HepG2 (cell line): ENCODE measurements around the gene ERVH48-1. TPM values are rescaled to one million over a fixed set of nuclear protein-coding genes. Genes with fewer than 3 reads are reported as not detected.

Experiments
- ATF5 ChIP-seq: sonication (generic); formaldehyde crosslinking; IDR thresholded peaks from 2 replicates; pipeline ENCODE4 v1.4.0; 2020; ENCODE audit warnings: mild to moderate bottlenecking, low read depth, missing genetic modification reagents
- CSRNP1 ChIP-seq: sonication (generic); formaldehyde crosslinking; IDR thresholded peaks from 2 replicates; pipeline ENCODE4 v1.8.1; 2023; ENCODE audit warnings: mild to moderate bottlenecking, missing genetic modification reagents
- DDIT3 ChIP-seq: sonication (generic); formaldehyde crosslinking; IDR thresholded peaks from 2 replicates; pipeline ENCODE4 v1.4.0; 2020; ENCODE audit warnings: mild to moderate bottlenecking, missing genetic modification reagents
- HMGXB4 ChIP-seq, 2 experiments: sonication (generic) in 1 of 2; formaldehyde crosslinking in 1 of 2; IDR thresholded peaks; 2 replicates each; pipeline versions ENCODE4 v1.4.0 to v1.6.1; 2018 to 2020; ENCODE audit warnings: missing genetic modification reagents in 2 of 2, borderline replicate concordance in 1 of 2, low read depth in 1 of 2, mild to moderate bottlenecking in 1 of 2, missing biosample characterization in 1 of 2
- HNRNPL ChIP-seq: fragments of 200-400 bp; formaldehyde crosslinking; IDR thresholded peaks from 2 replicates; pipeline ENCODE4 v1.6.1; 2017; ENCODE audit warnings: mild to moderate bottlenecking, low read depth, low read length
- HOXA5 ChIP-seq: sonication (generic); formaldehyde crosslinking; IDR thresholded peaks from 2 replicates; pipeline ENCODE4 v1.4.0; 2020; ENCODE audit warnings: missing genetic modification reagents
- NFE2L1 ChIP-seq: sonication (generic); formaldehyde crosslinking; IDR thresholded peaks from 2 replicates; pipeline ENCODE4 v1.4.0; 2020; ENCODE audit warnings: missing genetic modification reagents, mild to moderate bottlenecking, borderline replicate concordance
- NKX3-1 ChIP-seq: sonication (generic); formaldehyde crosslinking; IDR thresholded peaks from 2 replicates; pipeline ENCODE4 v1.5.0; 2020; ENCODE audit warnings: missing genetic modification reagents
- PHF8 ChIP-seq: sonication (generic); formaldehyde crosslinking; IDR thresholded peaks from 2 replicates; pipeline ENCODE4 v1.5.0; 2020; ENCODE audit warnings: missing genetic modification reagents
- POLR2AphosphoS5 ChIP-seq: IDR thresholded peaks from 2 replicates; pipeline ENCODE4 v1.6.1; 2012; ENCODE audit warnings: low read depth, low read length
- SMAD3 ChIP-seq: sonication (generic); formaldehyde crosslinking; IDR thresholded peaks from 2 replicates; pipeline ENCODE4 v1.4.0; 2020; ENCODE audit warnings: missing genetic modification reagents
- UBTF ChIP-seq: sonication (generic); formaldehyde crosslinking; IDR thresholded peaks from 2 replicates; pipeline ENCODE4 v1.4.0; 2020; ENCODE audit warnings: mild to moderate bottlenecking, missing genetic modification reagents
- USF2 ChIP-seq, 2 experiments: sonication (generic) in 1 of 2; formaldehyde crosslinking in 1 of 2; IDR thresholded peaks; 2 replicates each; pipeline versions ENCODE4 v1.5.1 to v1.6.1; 2011 to 2020; ENCODE audit warnings: borderline replicate concordance in 1 of 2, low read depth in 1 of 2, low read length in 1 of 2, mild to moderate bottlenecking in 1 of 2, missing genetic modification reagents in 1 of 2, moderate library complexity in 1 of 2
- ZFY ChIP-seq: sonication (generic); formaldehyde crosslinking; IDR thresholded peaks from 2 replicates; pipeline ENCODE4 v1.4.0; 2020; ENCODE audit warnings: missing genetic modification reagents
- ZKSCAN8 ChIP-seq: IDR thresholded peaks from 2 replicates; pipeline ENCODE4 v1.6.1; 2016; ENCODE audit warnings: borderline replicate concordance, missing genetic modification reagents, missing compliant biosample characterization
- ZMYM4 ChIP-seq: sonication (generic); formaldehyde crosslinking; IDR thresholded peaks from 2 replicates; pipeline ENCODE4 v1.8.1; 2023; ENCODE audit warnings: mild to moderate bottlenecking, missing genetic modification reagents
- ZNF598 ChIP-seq: sonication (generic); formaldehyde crosslinking; IDR thresholded peaks from 2 replicates; pipeline ENCODE4 v1.5.1; 2020; ENCODE audit warnings: mild to moderate bottlenecking, missing genetic modification reagents, borderline replicate concordance
- ZNF660 ChIP-seq: sonication (generic); formaldehyde crosslinking; IDR thresholded peaks from 2 replicates; pipeline ENCODE4 v1.5.1; 2020; ENCODE audit warnings: mild to moderate bottlenecking, low read depth, missing genetic modification reagents, borderline replicate concordance
- ZNF781 ChIP-seq: sonication (generic); formaldehyde crosslinking; IDR thresholded peaks from 2 replicates; pipeline ENCODE4 v1.5.1; 2020; ENCODE audit warnings: borderline replicate concordance, mild to moderate bottlenecking, missing genetic modification reagents; ENCODE audit errors: not compliant biosample characterization
- ZNF788 ChIP-seq: sonication (generic); formaldehyde crosslinking; IDR thresholded peaks from 2 replicates; pipeline ENCODE4 v1.5.0; 2020; ENCODE audit warnings: mild to moderate bottlenecking, missing genetic modification reagents, borderline replicate concordance
- polyA plus RNA-seq, 8 experiments: library from polyadenylated mRNA; depleted of rRNA in 3 of 8; stranded (reverse) in 7 of 8; unstranded in 1 of 8; fragments of >200 nt; fragmentation: Illumina TruSeq in 4 of 8; extraction: Trizol in 4 of 8; gene quantifications; 2 replicates each; pipeline versions ENCODE4 v1.2.1 to v1.2.3, GENCODE V29; 2011 to 2016; ENCODE audit warnings: low read depth in 4 of 8, missing spikeins in 1 of 8, mixed read lengths in 1 of 8; ENCODE audit not compliant: insufficient read depth in 1 of 8
- total RNA-seq, 5 experiments: library from RNA; depleted of rRNA; stranded (reverse); fragments of >200 nt; fragmentation: Illumina TruSeq; extraction: Trizol; gene quantifications; 2 replicates each; pipeline ENCODE4 v1.2.3, GENCODE V29; 2016; ENCODE audit warnings: low read depth in 1 of 5

ERVH48-1 gene
- total and polyA plus RNA-seq, 2 of the 13 experiments (the other 11 are each of a cell fraction or from before 2014, with no cell fraction given), result 1.8 TPM; not detected in 1

- no peak for TF ChIP-seq USF2 (IDR thresholded peaks at IDR 0.05; ENCODE audit: low read depth, low read length)
- TF ChIP-seq USF2 (CRISPR knock-in tag; IDR thresholded peaks at IDR 0.05; ENCODE audit: borderline replicate concordance), result no peak
- 0 out of 2 replicates have a peak, but pooled peaks have one; percentile 34 for TF ChIP-seq HNRNPL
- 0 out of 2 replicates have a peak, but pooled peaks have one; percentile 35 for TF ChIP-seq CSRNP1 (CRISPR knock-in tag)
- peak; percentile 34; the same call in 1 of the 2 replicates for TF ChIP-seq POLR2AphosphoS5
- TF ChIP-seq DDIT3, result no peak
- no peak for TF ChIP-seq ZNF788 (CRISPR knock-in tag)
- no peak for TF ChIP-seq NKX3-1
- no peak for TF ChIP-seq HMGXB4 (CRISPR knock-in tag; IDR thresholded peaks at IDR 0.05; ENCODE audit: borderline replicate concordance in 1 of 2, low read depth in 1 of 2)
- TF ChIP-seq SMAD3, result no peak
- no peak for TF ChIP-seq ZNF598 (CRISPR knock-in tag)
- TF ChIP-seq UBTF, result peak; percentile 44; the same call in 1 of the 2 replicates
- no peak for TF ChIP-seq ZMYM4
- no peak for TF ChIP-seq NFE2L1 (CRISPR knock-in tag)
- peak; percentile 43; the same call in 1 of the 2 replicates for TF ChIP-seq PHF8 (CRISPR knock-in tag)
- peak; percentile 59 for TF ChIP-seq ZFY (CRISPR knock-in tag)
- no peak for TF ChIP-seq ZNF660 (CRISPR knock-in tag)
- TF ChIP-seq HOXA5, result no peak
- no peak for TF ChIP-seq ATF5 (CRISPR knock-in tag)
- TF ChIP-seq ZNF781 (CRISPR knock-in tag), result no peak
- TF ChIP-seq ZKSCAN8 (CRISPR knock-in tag), result no peak
These were observed 46.5 kb upstream of the ERVH48-1 start (continued) for GRCh38 chr21:42971897-42972275.
